Epithelial cell of esophagus (primary cell): ENCODE results near the gene FAM171A1.

ENCODE experiments used
- DNase-seq: peaks from one replicate; pipeline ENCODE4 v3.0.0; 2010; ENCODE audit warnings: low read depth
- H3K4me3 ChIP-seq: 2 replicates; pipeline ENCODE4 v1.5.1; 2011; ENCODE audit warnings: mild to moderate bottlenecking, low read length, control low read depth
- TF ChIP-seq, protein P1 (sequence below): IDR thresholded peaks from 2 replicates; pipeline ENCODE4 v1.5.1; 2011; ENCODE audit warnings: low read depth, mild to moderate bottlenecking, low read length, control low read depth, inconsistent platforms; ENCODE audit not compliant: insufficient read depth; ENCODE audit errors: missing control alignments

The FAM171A1 gene

DNA sequence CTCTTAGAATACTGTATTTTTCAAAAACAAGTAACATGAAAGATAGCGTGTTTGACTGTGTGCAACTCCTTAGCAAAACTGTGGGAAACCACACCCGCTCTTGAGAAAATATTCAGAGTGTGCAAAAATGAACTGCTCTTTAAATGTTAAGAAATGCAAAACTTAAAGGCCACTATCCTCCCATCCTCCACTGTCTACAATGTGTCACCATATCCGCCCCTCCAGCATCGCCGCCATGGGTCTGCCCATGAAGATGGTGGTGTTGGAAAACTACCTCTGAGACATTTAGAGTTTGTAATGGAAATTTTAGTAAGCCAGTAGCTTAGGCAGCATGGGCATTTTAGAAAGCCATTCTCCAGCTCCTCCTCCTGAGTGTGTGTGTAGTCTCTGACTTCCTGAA is 182.5 kb downstream of the FAM171A1 start:
- DNase-seq: no peak
- TF ChIP-seq, protein P1, sequence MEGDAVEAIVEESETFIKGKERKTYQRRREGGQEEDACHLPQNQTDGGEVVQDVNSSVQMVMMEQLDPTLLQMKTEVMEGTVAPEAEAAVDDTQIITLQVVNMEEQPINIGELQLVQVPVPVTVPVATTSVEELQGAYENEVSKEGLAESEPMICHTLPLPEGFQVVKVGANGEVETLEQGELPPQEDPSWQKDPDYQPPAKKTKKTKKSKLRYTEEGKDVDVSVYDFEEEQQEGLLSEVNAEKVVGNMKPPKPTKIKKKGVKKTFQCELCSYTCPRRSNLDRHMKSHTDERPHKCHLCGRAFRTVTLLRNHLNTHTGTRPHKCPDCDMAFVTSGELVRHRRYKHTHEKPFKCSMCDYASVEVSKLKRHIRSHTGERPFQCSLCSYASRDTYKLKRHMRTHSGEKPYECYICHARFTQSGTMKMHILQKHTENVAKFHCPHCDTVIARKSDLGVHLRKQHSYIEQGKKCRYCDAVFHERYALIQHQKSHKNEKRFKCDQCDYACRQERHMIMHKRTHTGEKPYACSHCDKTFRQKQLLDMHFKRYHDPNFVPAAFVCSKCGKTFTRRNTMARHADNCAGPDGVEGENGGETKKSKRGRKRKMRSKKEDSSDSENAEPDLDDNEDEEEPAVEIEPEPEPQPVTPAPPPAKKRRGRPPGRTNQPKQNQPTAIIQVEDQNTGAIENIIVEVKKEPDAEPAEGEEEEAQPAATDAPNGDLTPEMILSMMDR: no peak
- no peak overlapping the region for H3K4me3 ChIP-seq

- no peak for DNase-seq
- TF ChIP-seq, protein P1: no peak
- no peak overlapping the region for H3K4me3 ChIP-seq
These were observed 187.2 kb downstream of the FAM171A1 start for GRCh38 chr10:15183689-15184481.

GRCh38 chr10:15182540-15183207 is 188.4 kb downstream of the FAM171A1 start:
- TF ChIP-seq, protein P1: no peak
- H3K4me3 ChIP-seq: no peak overlapping the region
- DNase-seq: no peak

- TF ChIP-seq, protein P1: no peak
- DNase-seq: peak; percentile 91
- H3K4me3 ChIP-seq: no peak overlapping the region
These were observed 189.4 kb downstream of the FAM171A1 start for GRCh38 chr10:15181576-15182156.

- no peak overlapping the region for H3K4me3 ChIP-seq
- TF ChIP-seq, protein P1: no peak
- DNase-seq: peak; percentile 77
These were observed 190.4 kb downstream of the FAM171A1 start for GRCh38 chr10:15180736-15181135.

GRCh38 chr10:15176269-15176668 is 194.8 kb downstream of the FAM171A1 start:
- H3K4me3 ChIP-seq: no peak overlapping the region
- DNase-seq: no peak
- TF ChIP-seq, protein P1: no peak

- TF ChIP-seq, protein P1: no peak
- no peak overlapping the region for H3K4me3 ChIP-seq
- DNase-seq: no peak
These were observed 195.5 kb downstream of the FAM171A1 start for GRCh38 chr10:15175587-15175986.
